ENCODE results near the gene TAS2R60. TPM values are rescaled to one million over a fixed set of nuclear protein-coding genes. Genes with fewer than 3 reads are reported as not detected.

TAS2R60 gene
- total RNA-seq, 1 donor from 2014 or later, result not detected

DNA sequence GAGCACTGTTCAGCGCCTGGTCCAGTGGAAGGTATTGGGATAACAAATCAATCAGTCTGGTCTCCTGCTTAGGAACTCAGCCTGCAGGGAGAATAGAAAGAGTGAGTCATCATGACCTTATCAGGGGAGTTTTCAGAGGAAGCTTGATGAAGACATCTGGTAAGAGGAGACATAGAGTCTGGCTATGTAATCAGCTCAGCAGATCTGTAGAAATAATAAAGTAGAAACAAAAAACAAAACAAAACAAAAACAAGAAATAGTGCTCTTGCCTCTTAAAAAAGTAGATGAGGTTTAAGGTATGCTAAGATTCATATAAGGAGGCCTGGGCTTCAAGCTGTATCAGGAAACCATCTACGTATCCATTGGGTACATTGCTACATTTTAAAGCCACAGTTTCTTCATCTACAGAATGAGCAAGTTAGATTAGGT, 48.8 kb downstream of the TAS2R60 start:
- no peaks in the 10 kb centered on the region for H3K9me3 ChIP-seq (ENCODE audit: insufficient read depth, low read depth, low read length)
- Mint-ChIP-seq H3K27me3 (ENCODE audit: low read depth, unreplicated experiment) (no peaks in the 10 kb centered on the region), H3K36me3 (ENCODE audit: low read depth, unreplicated experiment) (no peaks in the 10 kb centered on the region), H3K4me1 (ENCODE audit: low read depth, unreplicated experiment) (peaks cover 28% of the 10 kb centered on the region), H3K4me3 (ENCODE audit: unreplicated experiment) (no peak overlapping the region), H3K9me3 (ENCODE audit: unreplicated experiment) (peaks cover 2% of the 10 kb centered on the region), H3K27ac (ENCODE audit: unreplicated experiment) (peak overlapping the region; percentile 27)
- no peak overlapping the region for H3K9ac ChIP-seq (ENCODE audit: low read length)
- H2AFZ ChIP-seq (ENCODE audit: low read depth, low read length), result no peak overlapping the region
- H3K27me3 ChIP-seq (ENCODE audit: insufficient read depth, low read length), result no peaks in the 10 kb centered on the region
- no peaks in the 10 kb centered on the region for H4K20me1 ChIP-seq (ENCODE audit: insufficient read depth, low read length)
- H3K36me3 ChIP-seq (ENCODE audit: insufficient read depth, low read length), result no peaks in the 10 kb centered on the region
- TF ChIP-seq, protein P1, sequence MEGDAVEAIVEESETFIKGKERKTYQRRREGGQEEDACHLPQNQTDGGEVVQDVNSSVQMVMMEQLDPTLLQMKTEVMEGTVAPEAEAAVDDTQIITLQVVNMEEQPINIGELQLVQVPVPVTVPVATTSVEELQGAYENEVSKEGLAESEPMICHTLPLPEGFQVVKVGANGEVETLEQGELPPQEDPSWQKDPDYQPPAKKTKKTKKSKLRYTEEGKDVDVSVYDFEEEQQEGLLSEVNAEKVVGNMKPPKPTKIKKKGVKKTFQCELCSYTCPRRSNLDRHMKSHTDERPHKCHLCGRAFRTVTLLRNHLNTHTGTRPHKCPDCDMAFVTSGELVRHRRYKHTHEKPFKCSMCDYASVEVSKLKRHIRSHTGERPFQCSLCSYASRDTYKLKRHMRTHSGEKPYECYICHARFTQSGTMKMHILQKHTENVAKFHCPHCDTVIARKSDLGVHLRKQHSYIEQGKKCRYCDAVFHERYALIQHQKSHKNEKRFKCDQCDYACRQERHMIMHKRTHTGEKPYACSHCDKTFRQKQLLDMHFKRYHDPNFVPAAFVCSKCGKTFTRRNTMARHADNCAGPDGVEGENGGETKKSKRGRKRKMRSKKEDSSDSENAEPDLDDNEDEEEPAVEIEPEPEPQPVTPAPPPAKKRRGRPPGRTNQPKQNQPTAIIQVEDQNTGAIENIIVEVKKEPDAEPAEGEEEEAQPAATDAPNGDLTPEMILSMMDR (IDR thresholded peaks at IDR 0.05; ENCODE audit: insufficient read depth, low read depth, low read length), result no peak
- no peak for TF ChIP-seq EZH2 (IDR thresholded peaks at IDR 0.05; ENCODE audit: insufficient read depth, low read length)
- no peaks in the 10 kb centered on the region for H3K79me2 ChIP-seq (ENCODE audit: insufficient read depth, low read length)
- FAIRE-seq, result no peak
- H3K4me1 ChIP-seq (ENCODE audit: insufficient read depth, low read length), result peaks cover 4% of the 10 kb centered on the region
- H3K4me3 ChIP-seq (ENCODE audit: insufficient read depth, low read depth, low read length), result no peak overlapping the region
- H3K4me2 ChIP-seq (ENCODE audit: low read length), result no peak overlapping the region
- DNase-seq (ENCODE audit: low read depth), result peak; percentile 76
- H3K27ac ChIP-seq (ENCODE audit: low read depth, low read length), result no peak overlapping the region

GRCh38 chr7:143492799-143493739, 49.8 kb downstream of the TAS2R60 start:
- Mint-ChIP-seq H3K27me3 (ENCODE audit: low read depth, unreplicated experiment) (no peaks in the 10 kb centered on the region), H3K4me1 (ENCODE audit: low read depth, unreplicated experiment) (peaks cover 28% of the 10 kb centered on the region), H3K36me3 (ENCODE audit: low read depth, unreplicated experiment) (no peaks in the 10 kb centered on the region), H3K27ac (ENCODE audit: unreplicated experiment) (peak overlapping the region; percentile 27), H3K9me3 (ENCODE audit: unreplicated experiment) (peaks cover 2% of the 10 kb centered on the region), H3K4me3 (ENCODE audit: unreplicated experiment) (no peak overlapping the region)
- no peaks in the 10 kb centered on the region for H3K36me3 ChIP-seq (ENCODE audit: insufficient read depth, low read length)
- no peaks in the 10 kb centered on the region for H4K20me1 ChIP-seq (ENCODE audit: insufficient read depth, low read length)
- peaks cover 4% of the 10 kb centered on the region for H3K4me1 ChIP-seq (ENCODE audit: insufficient read depth, low read length)
- no peak overlapping the region for H3K4me3 ChIP-seq (ENCODE audit: insufficient read depth, low read depth, low read length)
- no peaks in the 10 kb centered on the region for H3K9me3 ChIP-seq (ENCODE audit: insufficient read depth, low read depth, low read length)
- no peak overlapping the region for H3K9ac ChIP-seq (ENCODE audit: low read length)
- no peaks in the 10 kb centered on the region for H3K79me2 ChIP-seq (ENCODE audit: insufficient read depth, low read length)
- H3K4me2 ChIP-seq (ENCODE audit: low read length), result no peak overlapping the region
- no peak for TF ChIP-seq EZH2 (IDR thresholded peaks at IDR 0.05; ENCODE audit: insufficient read depth, low read length)
- TF ChIP-seq, protein P1 (IDR thresholded peaks at IDR 0.05; ENCODE audit: insufficient read depth, low read depth, low read length), result no peak
- FAIRE-seq (no peak), DNase-seq (ENCODE audit: low read depth) (peak; percentile 45)
- H2AFZ ChIP-seq (ENCODE audit: low read depth, low read length), result no peak overlapping the region
- H3K27ac ChIP-seq (ENCODE audit: low read depth, low read length), result no peak overlapping the region
- no peaks in the 10 kb centered on the region for H3K27me3 ChIP-seq (ENCODE audit: insufficient read depth, low read length)

DNA sequence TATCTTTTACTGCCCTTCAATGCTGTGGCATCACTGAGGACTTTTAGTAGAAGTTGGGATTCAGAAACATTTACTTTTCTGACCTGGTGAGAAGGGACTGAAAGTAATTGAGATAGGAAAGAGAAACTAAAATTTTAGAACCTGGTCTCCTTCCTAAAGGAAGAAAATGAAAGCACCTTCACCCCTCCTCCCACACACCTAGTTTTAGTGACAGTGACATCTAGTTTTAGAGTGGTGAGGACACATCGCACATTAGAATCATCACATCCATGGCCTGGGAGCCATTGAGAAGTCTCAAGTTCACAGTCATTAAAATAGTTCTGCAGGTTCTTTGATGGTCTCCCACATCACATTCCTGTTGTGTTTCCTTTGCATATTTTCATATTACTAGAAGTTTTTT, 50.5 kb downstream of the TAS2R60 start:
- Mint-ChIP-seq H3K9me3 (ENCODE audit: unreplicated experiment) (peaks cover 2% of the 10 kb centered on the region), H3K27ac (ENCODE audit: unreplicated experiment) (peak overlapping the region; percentile 3), H3K4me3 (ENCODE audit: unreplicated experiment) (no peak overlapping the region), H3K4me1 (ENCODE audit: low read depth, unreplicated experiment) (peaks cover 28% of the 10 kb centered on the region), H3K36me3 (ENCODE audit: low read depth, unreplicated experiment) (no peaks in the 10 kb centered on the region), H3K27me3 (ENCODE audit: low read depth, unreplicated experiment) (no peaks in the 10 kb centered on the region)
- Histone ChIP-seq H3K27me3 (ENCODE audit: insufficient read depth, low read length) (no peaks in the 10 kb centered on the region), H3K4me3 (ENCODE audit: insufficient read depth, low read depth, low read length) (no peak overlapping the region), H4K20me1 (ENCODE audit: insufficient read depth, low read length) (no peaks in the 10 kb centered on the region), H2AFZ (ENCODE audit: low read depth, low read length) (no peak overlapping the region), H3K9ac (ENCODE audit: low read length) (no peak overlapping the region), H3K79me2 (ENCODE audit: insufficient read depth, low read length) (no peaks in the 10 kb centered on the region), H3K27ac (ENCODE audit: low read depth, low read length) (no peak overlapping the region), H3K4me1 (ENCODE audit: insufficient read depth, low read length) (peaks cover 4% of the 10 kb centered on the region), H3K9me3 (ENCODE audit: insufficient read depth, low read depth, low read length) (no peaks in the 10 kb centered on the region), H3K4me2 (ENCODE audit: low read length) (no peak overlapping the region), H3K36me3 (ENCODE audit: insufficient read depth, low read length) (no peaks in the 10 kb centered on the region)
- no peak for FAIRE-seq
- DNase-seq (ENCODE audit: low read depth), result no peak
- TF ChIP-seq, protein P1 (IDR thresholded peaks at IDR 0.05; ENCODE audit: insufficient read depth, low read depth, low read length), result no peak
- no peak for TF ChIP-seq EZH2 (IDR thresholded peaks at IDR 0.05; ENCODE audit: insufficient read depth, low read length)
